Neural cell (in vitro differentiated cells): Measurements from ENCODE around the gene FHOD3. TPM values are rescaled to one million over a fixed set of nuclear protein-coding genes. Genes with fewer than 3 reads are reported as not detected.

Experiments used
- H2AFZ ChIP-seq: fragments of 200-600, 300-800 bp; sonication (generic), shearing (Covaris generic); 2 replicates; pipeline ENCODE4 v1.6.0; 2014; ENCODE audit warnings: low read depth, mild to moderate bottlenecking, antibody characterized with exemption, low read length, moderate library complexity
- H3F3A ChIP-seq: fragments of 200-600 bp; shearing (Covaris generic); 2 replicates; pipeline ENCODE4 v1.6.1; 2016; ENCODE audit warnings: mild to moderate bottlenecking, moderate library complexity, mixed read lengths, antibody characterized with exemption, low read length; ENCODE audit not compliant: insufficient read depth, poor library complexity, severe bottlenecking
- H3K27ac ChIP-seq: fragments of 200-600, 300-800 bp; sonication (generic), shearing (Covaris generic); 2 replicates; pipeline ENCODE4 v1.5.1; 2014; ENCODE audit warnings: mild to moderate bottlenecking, low read length, moderate library complexity
- H3K27me3 ChIP-seq: fragments of 300-800, 200-600 bp; sonication (generic), shearing (Covaris generic); 2 replicates; pipeline ENCODE4 v1.6.0; 2014; ENCODE audit warnings: mild to moderate bottlenecking, low read depth, low read length, moderate library complexity; ENCODE audit not compliant: insufficient read depth
- H3K36me3 ChIP-seq: fragments of 300-800, 200-600 bp; sonication (generic), shearing (Covaris generic); 2 replicates; pipeline ENCODE4 v1.5.1; 2014; ENCODE audit warnings: mild to moderate bottlenecking, antibody characterized with exemption, low read length, moderate library complexity; ENCODE audit not compliant: insufficient read depth
- H3K4me2 ChIP-seq: fragments of 300-800, 200-600 bp; sonication (generic), shearing (Covaris generic); 2 replicates; pipeline ENCODE4 v1.6.0; 2014; ENCODE audit warnings: mild to moderate bottlenecking, low read length
- H3K4me3 ChIP-seq: fragments of 300-800, 200-600 bp; sonication (generic), shearing (Covaris generic); 2 replicates; pipeline ENCODE4 v1.5.1; 2014; ENCODE audit warnings: mild to moderate bottlenecking, low read length, moderate library complexity
- H3K79me2 ChIP-seq: fragments of 200-600 bp; shearing (Covaris generic); replicated peaks from 2 replicates; pipeline ENCODE4 v1.6.0; 2014; ENCODE audit warnings: mild to moderate bottlenecking, low read length, moderate library complexity; ENCODE audit not compliant: insufficient read depth
- H3K9ac ChIP-seq: fragments of 300-800, 200-600 bp; sonication (generic), shearing (Covaris generic); 2 replicates; pipeline ENCODE4 v1.6.1; 2016; ENCODE audit warnings: mild to moderate bottlenecking, low read length, mixed read lengths
- H3K9me2 ChIP-seq: fragments of 200-600 bp; shearing (Covaris generic); 2 replicates; pipeline ENCODE4 v1.6.1; 2016; ENCODE audit warnings: mild to moderate bottlenecking, low read length, mixed read lengths; ENCODE audit not compliant: insufficient read depth
- H3K9me3 ChIP-seq: fragments of 200-600, 300-800 bp; sonication (generic), shearing (Covaris generic); 2 replicates; pipeline ENCODE4 v1.6.1; 2016; ENCODE audit warnings: mild to moderate bottlenecking, mixed run types, low read length, moderate library complexity, mixed read lengths
- H4K20me1 ChIP-seq: fragments of 200-600 bp; shearing (Covaris generic); 2 replicates; pipeline ENCODE4 v1.6.1; 2016; ENCODE audit warnings: mild to moderate bottlenecking, mixed run types; ENCODE audit not compliant: insufficient read depth
- EP300 ChIP-seq: fragments of 450-650 bp; conservative IDR thresholded peaks from 2 replicates; pipeline ENCODE4 v1.6.1; 2014; ENCODE audit warnings: antibody characterized with exemption, mild to moderate bottlenecking, moderate library complexity; ENCODE audit not compliant: poor library complexity, severe bottlenecking
- EZH2 ChIP-seq: fragments of 200-600, 300-800 bp; shearing (Covaris generic), sonication (generic); IDR thresholded peaks from 2 replicates; pipeline ENCODE4 v1.6.1; 2014; ENCODE audit warnings: antibody characterized with exemption, low read length, borderline replicate concordance, mild to moderate bottlenecking; ENCODE audit not compliant: insufficient read depth, poor library complexity, severe bottlenecking
- MXI1 ChIP-seq: fragments of 450-650 bp; conservative IDR thresholded peaks from 2 replicates; pipeline ENCODE4 v1.6.1; 2014; ENCODE audit warnings: antibody characterized with exemption, mild to moderate bottlenecking; ENCODE audit not compliant: poor library complexity, severe bottlenecking
- POLR2AphosphoS5 ChIP-seq: IDR thresholded peaks from 2 replicates; pipeline ENCODE4 v1.6.1; 2012
- RAD21 ChIP-seq: fragments of 450-650 bp; conservative IDR thresholded peaks from 2 replicates; pipeline ENCODE4 v1.6.1; 2014; ENCODE audit warnings: antibody characterized with exemption, mild to moderate bottlenecking, moderate library complexity
- SMC3 ChIP-seq: fragments of 450-650 bp; conservative IDR thresholded peaks from 2 replicates; pipeline ENCODE4 v1.6.1; 2014; ENCODE audit warnings: antibody characterized with exemption, mild to moderate bottlenecking, moderate library complexity; ENCODE audit not compliant: poor library complexity
- TAF1 ChIP-seq: IDR thresholded peaks from 2 replicates; pipeline ENCODE4 v1.6.1; 2012; ENCODE audit warnings: low read depth
- polyA plus RNA-seq: library from polyadenylated mRNA; depleted of rRNA; stranded (reverse); fragments of >200 nt; gene quantifications from 2 replicates; pipeline ENCODE4 v1.2.3, GENCODE V29; 2014
- TF ChIP-seq, protein P1 (sequence below): fragments of 450-650 bp; IDR thresholded peaks from 2 replicates; pipeline ENCODE4 v1.5.1; 2014; ENCODE audit warnings: antibody characterized with exemption, mild to moderate bottlenecking, moderate library complexity; ENCODE audit not compliant: poor library complexity, severe bottlenecking
- TF ChIP-seq, protein P2 (sequence below): IDR thresholded peaks from 2 replicates; pipeline ENCODE4 v1.6.1; 2012; ENCODE audit warnings: borderline replicate concordance

The FHOD3 gene
- polyA plus RNA-seq, 1 donor from 2014 or later = 19.4 TPM

DNA sequence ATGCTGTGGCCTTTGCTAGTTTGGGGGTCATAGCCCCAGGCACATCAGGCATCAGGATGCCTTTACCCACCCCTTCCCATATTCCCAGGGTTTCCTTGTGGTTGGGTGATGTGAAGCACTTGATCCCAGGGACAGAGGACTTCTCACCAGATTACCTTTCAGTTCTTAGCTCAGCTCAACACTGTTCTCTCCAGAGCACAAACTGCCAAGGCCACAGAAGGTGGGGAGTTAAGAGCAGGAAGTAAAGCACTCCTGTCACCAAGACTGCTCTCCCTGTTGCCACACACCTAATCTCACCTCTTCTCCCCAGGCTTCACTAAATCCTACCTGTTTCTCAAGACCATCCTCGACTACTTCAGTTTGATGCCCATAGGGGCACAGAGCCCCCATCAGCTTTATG lies 25.9 kb downstream of the FHOD3 start:
- TF ChIP-seq EP300 (no peak), SMC3 (no peak), MXI1 (no peak), RAD21 (no peak), POLR2AphosphoS5 (no peak), EZH2 (no peak), TAF1 (no peak)
- TF ChIP-seq, protein P1, sequence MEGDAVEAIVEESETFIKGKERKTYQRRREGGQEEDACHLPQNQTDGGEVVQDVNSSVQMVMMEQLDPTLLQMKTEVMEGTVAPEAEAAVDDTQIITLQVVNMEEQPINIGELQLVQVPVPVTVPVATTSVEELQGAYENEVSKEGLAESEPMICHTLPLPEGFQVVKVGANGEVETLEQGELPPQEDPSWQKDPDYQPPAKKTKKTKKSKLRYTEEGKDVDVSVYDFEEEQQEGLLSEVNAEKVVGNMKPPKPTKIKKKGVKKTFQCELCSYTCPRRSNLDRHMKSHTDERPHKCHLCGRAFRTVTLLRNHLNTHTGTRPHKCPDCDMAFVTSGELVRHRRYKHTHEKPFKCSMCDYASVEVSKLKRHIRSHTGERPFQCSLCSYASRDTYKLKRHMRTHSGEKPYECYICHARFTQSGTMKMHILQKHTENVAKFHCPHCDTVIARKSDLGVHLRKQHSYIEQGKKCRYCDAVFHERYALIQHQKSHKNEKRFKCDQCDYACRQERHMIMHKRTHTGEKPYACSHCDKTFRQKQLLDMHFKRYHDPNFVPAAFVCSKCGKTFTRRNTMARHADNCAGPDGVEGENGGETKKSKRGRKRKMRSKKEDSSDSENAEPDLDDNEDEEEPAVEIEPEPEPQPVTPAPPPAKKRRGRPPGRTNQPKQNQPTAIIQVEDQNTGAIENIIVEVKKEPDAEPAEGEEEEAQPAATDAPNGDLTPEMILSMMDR = no peak
- TF ChIP-seq, protein P2, sequence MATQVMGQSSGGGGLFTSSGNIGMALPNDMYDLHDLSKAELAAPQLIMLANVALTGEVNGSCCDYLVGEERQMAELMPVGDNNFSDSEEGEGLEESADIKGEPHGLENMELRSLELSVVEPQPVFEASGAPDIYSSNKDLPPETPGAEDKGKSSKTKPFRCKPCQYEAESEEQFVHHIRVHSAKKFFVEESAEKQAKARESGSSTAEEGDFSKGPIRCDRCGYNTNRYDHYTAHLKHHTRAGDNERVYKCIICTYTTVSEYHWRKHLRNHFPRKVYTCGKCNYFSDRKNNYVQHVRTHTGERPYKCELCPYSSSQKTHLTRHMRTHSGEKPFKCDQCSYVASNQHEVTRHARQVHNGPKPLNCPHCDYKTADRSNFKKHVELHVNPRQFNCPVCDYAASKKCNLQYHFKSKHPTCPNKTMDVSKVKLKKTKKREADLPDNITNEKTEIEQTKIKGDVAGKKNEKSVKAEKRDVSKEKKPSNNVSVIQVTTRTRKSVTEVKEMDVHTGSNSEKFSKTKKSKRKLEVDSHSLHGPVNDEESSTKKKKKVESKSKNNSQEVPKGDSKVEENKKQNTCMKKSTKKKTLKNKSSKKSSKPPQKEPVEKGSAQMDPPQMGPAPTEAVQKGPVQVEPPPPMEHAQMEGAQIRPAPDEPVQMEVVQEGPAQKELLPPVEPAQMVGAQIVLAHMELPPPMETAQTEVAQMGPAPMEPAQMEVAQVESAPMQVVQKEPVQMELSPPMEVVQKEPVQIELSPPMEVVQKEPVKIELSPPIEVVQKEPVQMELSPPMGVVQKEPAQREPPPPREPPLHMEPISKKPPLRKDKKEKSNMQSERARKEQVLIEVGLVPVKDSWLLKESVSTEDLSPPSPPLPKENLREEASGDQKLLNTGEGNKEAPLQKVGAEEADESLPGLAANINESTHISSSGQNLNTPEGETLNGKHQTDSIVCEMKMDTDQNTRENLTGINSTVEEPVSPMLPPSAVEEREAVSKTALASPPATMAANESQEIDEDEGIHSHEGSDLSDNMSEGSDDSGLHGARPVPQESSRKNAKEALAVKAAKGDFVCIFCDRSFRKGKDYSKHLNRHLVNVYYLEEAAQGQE = no peak
- Histone ChIP-seq H2AFZ (no peak overlapping the region), H3K79me2 (peaks cover 21% of the 10 kb centered on the region), H3K9me2 (no peaks in the 10 kb centered on the region), H3K4me3 (no peak overlapping the region), H3F3A (no peaks in the 10 kb centered on the region), H3K9ac (no peak overlapping the region), H3K27ac (no peak overlapping the region), H3K4me2 (no peak overlapping the region), H3K9me3 (no peaks in the 10 kb centered on the region), H4K20me1 (no peaks in the 10 kb centered on the region), H3K36me3 (no peaks in the 10 kb centered on the region), H3K27me3 (no peaks in the 10 kb centered on the region)

DNA sequence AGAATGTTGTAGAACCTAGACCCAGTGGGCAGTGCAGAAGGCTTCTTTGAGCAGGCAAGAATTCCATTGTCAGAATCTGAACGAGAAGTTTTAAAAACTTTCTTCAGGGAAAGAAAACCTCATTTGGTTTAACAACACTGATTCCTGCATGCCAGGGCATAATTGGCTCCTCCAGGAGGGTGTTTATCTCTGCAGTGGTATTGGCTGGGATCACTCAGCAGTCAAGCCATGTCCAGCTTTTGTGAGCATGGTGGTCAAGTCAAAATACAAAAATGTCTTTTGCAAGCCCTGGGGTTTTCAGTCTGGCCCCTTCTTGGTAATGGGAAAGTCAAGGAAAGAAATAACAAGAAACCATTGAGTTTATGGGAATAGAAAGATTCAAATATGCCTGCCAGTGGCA lies 28.3 kb downstream of the FHOD3 start:
- Histone ChIP-seq H3K27me3 (no peaks in the 10 kb centered on the region), H3K79me2 (peaks cover 21% of the 10 kb centered on the region), H3K4me3 (no peak overlapping the region), H3F3A (no peaks in the 10 kb centered on the region), H2AFZ (no peak overlapping the region), H3K36me3 (no peaks in the 10 kb centered on the region), H3K9me3 (no peaks in the 10 kb centered on the region), H3K27ac (no peak overlapping the region), H3K9me2 (no peaks in the 10 kb centered on the region), H3K9ac (no peak overlapping the region), H3K4me2 (no peak overlapping the region), H4K20me1 (no peaks in the 10 kb centered on the region)
- no peak for TF ChIP-seq EZH2
- TF ChIP-seq, protein P1 = no peak
- no peak for TF ChIP-seq RAD21
- no peak for TF ChIP-seq EP300
- no peak for TF ChIP-seq TAF1
- no peak for TF ChIP-seq SMC3
- no peak for TF ChIP-seq POLR2AphosphoS5
- TF ChIP-seq, protein P2 = no peak
- no peak for TF ChIP-seq MXI1
